HG02870 (cell line): Measurements from ENCODE around the gene KRT80.

ENCODE experiments used
- ATAC-seq: cut with Tn5 transposase; IDR thresholded peaks from one replicate; pipeline ENCODE4 v1.9.1; 2021; ENCODE audit warnings: mild to moderate bottlenecking, moderate library complexity; ENCODE audit not compliant: unreplicated experiment

The KRT80 gene

GRCh38 chr12:52181746-52182145 lies 10.1 kb downstream of the KRT80 start:
- ATAC-seq = no peak

GRCh38 chr12:52180971-52181628 lies 10.7 kb downstream of the KRT80 start:
- no peak for ATAC-seq

GRCh38 chr12:52179396-52179973 lies 12.3 kb downstream of the KRT80 start:
- no peak for ATAC-seq

DNA sequence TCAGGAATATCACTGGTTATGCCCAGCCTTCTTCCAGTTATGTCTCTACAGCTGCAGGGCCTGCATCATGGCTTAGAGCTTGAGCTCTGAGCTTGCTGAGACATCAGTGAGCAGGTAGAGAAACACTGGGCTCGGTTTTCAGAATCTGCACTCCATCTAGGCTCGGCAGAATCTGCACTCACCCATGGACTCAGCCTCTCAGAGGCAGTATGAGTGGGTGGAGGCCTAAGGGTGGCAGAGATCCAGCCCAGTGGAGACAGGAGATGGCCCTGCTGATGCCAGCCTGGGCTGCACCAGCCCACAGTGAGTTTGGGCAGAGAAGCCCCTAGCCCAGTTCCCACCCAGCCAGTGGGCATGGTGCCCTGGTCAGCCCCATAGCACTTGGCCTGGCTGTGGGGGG lies 12.8 kb downstream of the KRT80 start:
- no peak for ATAC-seq

GRCh38 chr12:52178443-52178842 lies 13.4 kb downstream of the KRT80 start:
- no peak for ATAC-seq

DNA sequence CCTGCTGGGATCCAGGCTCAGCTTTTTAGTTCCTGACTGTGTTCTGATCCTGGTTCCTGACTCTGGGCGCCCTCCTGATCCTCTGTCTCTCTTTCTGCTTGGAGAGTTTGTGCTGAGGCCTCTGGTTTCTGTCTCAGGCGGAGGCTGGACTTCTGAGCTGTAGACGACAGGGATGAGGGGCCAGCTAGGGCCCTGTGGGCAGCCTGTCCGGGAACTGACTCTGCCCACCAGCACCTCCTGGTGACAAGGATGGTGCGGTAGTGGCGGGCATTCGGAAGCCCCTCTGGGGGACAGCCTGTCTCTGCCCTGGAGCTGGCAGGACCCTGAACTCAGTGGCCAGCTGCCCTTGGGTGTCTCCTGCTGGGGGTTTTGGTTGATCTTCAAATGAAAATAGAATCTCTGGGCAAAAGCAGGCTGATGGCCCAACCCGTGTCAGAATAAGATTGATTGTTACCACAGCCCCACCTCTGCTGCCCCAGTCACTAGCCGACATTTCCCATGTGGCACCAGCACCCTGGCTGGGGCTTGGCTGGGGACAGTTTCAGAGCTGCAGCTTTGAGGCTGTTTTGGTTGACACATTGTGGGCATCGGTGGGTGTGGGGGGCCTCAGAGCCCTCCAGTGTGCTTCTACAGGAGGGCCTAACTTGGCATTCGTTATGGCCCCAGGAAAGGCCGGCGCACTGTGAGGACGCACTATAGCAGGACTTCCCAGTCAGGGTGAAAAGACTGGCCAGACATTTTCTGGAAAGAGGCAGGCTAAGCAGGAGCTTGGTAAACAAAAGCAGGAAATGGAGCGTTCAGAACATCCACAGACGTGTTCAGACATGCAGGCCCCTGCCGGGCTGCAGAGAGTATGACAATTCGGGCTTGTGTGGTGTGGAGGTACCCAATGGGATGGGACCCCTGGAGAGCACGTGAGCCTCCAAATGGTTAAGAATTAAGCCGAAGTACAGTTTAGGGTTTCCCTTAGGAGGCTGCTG lies 16.2 kb downstream of the KRT80 start:
- ATAC-seq = no peak

- no peak for ATAC-seq
These were observed 18.3 kb downstream of the KRT80 start for GRCh38 chr12:52173526-52173925.

- ATAC-seq = no peak
These were observed 18.9 kb downstream of the KRT80 start for GRCh38 chr12:52172956-52173355.

GRCh38 chr12:52171950-52172512 lies 19.8 kb downstream of the KRT80 start:
- ATAC-seq = no peak

DNA sequence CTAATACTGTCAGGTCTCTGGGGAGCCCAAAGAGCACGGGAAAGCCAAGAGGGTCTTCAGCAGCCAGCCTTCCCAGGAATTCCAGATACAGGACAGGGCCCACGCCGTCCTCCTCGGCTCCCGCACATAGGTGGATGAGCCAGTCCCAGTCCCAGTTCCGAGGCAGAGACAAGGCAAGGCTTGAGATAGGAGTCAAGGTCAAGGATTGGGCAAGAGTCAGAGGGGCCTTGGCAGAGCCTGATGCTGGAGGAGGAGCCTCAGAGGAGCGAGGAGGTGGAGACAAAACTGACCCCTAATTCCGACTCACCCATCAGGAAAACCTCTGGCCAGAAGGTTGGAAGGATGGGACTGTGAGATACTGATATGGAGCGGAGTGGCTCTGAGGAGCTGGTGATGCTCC lies 21.0 kb downstream of the KRT80 start:
- no peak for ATAC-seq

- ATAC-seq = no peak
These were observed 21.9 kb downstream of the KRT80 start for GRCh38 chr12:52169886-52170285.

- ATAC-seq = no peak
These were observed 23.6 kb downstream of the KRT80 start for GRCh38 chr12:52168019-52168717.

- no peak for ATAC-seq
These were observed 24.3 kb downstream of the KRT80 start for GRCh38 chr12:52167526-52167925.

- ATAC-seq = no peak
These were observed 25.1 kb downstream of the KRT80 start for GRCh38 chr12:52166672-52167071.

- ATAC-seq = no peak
These were observed 26.5 kb downstream of the KRT80 start for GRCh38 chr12:52165096-52165855.

- ATAC-seq = no peak
These were observed 27.2 kb downstream of the KRT80 start for GRCh38 chr12:52164624-52165023.

GRCh38 chr12:52162981-52163380 lies 28.8 kb downstream of the KRT80 start:
- ATAC-seq = no peak

DNA sequence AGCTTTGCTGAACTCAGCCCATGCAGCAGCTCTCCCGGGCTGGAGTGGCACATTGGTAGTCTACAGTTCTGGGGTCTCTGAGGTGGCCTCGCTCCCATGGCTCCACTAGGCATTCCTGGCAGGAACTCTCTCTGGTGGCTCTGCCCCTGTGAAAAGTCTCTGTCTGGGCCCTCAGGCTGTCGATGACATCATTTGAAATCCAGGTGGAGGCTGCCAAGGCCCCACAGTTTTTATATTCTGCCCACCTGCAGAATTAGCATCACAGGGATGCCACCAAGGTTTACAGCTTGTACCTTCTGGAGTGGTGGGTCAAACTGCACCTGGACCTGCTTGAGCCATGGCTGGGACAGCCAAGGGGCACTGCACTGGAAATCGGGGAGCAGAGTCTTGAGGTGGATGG lies 31.6 kb downstream of the KRT80 start:
- no peak for ATAC-seq

DNA sequence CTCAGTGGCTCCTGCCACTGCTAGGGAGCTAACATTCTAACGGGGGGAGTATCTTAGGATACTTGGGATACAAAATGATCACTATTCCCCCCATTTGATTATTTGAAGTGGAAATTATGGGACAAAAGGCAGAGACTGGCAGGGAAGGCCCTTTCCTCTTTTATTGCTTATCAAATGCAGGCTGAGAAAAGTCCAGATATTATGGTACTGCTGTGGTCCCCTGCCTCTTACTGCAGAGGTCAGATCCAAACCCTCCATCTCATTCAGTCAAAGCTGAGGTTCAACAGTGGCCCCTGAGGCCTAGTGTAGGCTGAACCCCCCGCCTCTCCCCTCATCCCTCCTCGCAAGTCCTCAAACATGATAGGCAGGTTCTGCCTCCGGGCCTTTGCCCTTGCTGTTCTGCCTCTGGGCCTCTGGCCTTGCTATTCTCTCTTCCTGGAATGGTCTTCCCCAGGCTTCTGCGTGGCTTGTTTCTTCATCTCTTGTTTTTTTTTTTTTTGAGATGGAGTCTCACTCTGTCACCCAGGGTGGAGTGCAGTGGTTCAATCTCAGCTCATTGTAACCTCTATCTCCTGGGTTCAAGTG lies 34.2 kb downstream of the KRT80 start:
- ATAC-seq = no peak
